Activated naive CD8-positive, alpha-beta T cell treated with anti-CD3 and anti-CD28 coated beads, Interleukin-2, amount 10 ng/mL, durations not matched to agents 7 days and 5 days (primary cell): ENCODE data around the gene PCMTD2. TPM values are rescaled to one million over a fixed set of nuclear protein-coding genes. Genes with fewer than 3 reads are reported as not detected.

Experiments
- total RNA-seq, 2 experiments: library from RNA; stranded (reverse); gene quantifications; one replicate each; pipeline ENCODE4 v1.2.3, GENCODE V29; 2021

The PCMTD2 gene
- total RNA-seq, 2 experiments from 2014 or later, result 74.5 to 83.1 TPM

Other genes starting within 250 kb of the PCMTD2 start
- 1 to 10 TPM; 9.7 to 9.8 TPM for gene C20orf204, start 219.6 kb upstream of the PCMTD2 start, total RNA-seq
- gene SOX18, start 206.1 kb upstream of the PCMTD2 start, total RNA-seq, result under 1 TPM; 0.30 to 0.51 TPM
- 10 to 100 TPM; 65.3 to 74.9 TPM for gene TCEA2, start 192.6 kb upstream of the PCMTD2 start, total RNA-seq
- 100 to 1,000 TPM in 1 of 2 experiments, 10 to 100 TPM in 1; 95.1 to 106 TPM for gene RGS19, start 176.2 kb upstream of the PCMTD2 start, total RNA-seq
- gene OPRL1, start 175.7 kb upstream of the PCMTD2 start, total RNA-seq, result 1 to 10 TPM; 1.8 to 2.6 TPM
- 1 to 10 TPM in 1 of 2 experiments, under 1 TPM in 1; 0.57 to 1.1 TPM for gene LKAAEAR1, start 171.3 kb upstream of the PCMTD2 start, total RNA-seq
- gene NPBWR2, start 148.2 kb upstream of the PCMTD2 start, total RNA-seq, result not detected
- under 1 TPM in 1 of 2 experiments, not detected in 1; 0.06 TPM for gene MYT1, start 91.3 kb upstream of the PCMTD2 start, total RNA-seq